Dermis blood vessel endothelial cell (primary cell): ENCODE data around the gene SLC35F2. TPM values are rescaled to one million over a fixed set of nuclear protein-coding genes. Genes with fewer than 3 reads are reported as not detected.

ENCODE experiments used
- total RNA-seq: library from RNA; depleted of rRNA; stranded (reverse); fragments of >200 nt; gene quantifications from 2 replicates; pipeline ENCODE4 v1.2.3, GENCODE V29; 2014

The SLC35F2 gene
- total RNA-seq, 1 donor from 2014 or later: 58.5 TPM

Other genes with a start within 250 kb of the SLC35F2 start
- not detected in 2 replicates for gene SLN, start 146.7 kb downstream of the SLC35F2 start, total RNA-seq
- gene RAB39A, start 69.7 kb upstream of the SLC35F2 start, total RNA-seq: 0.05 and 0.17 TPM in 2 replicates
- gene CUL5, start 150.1 kb upstream of the SLC35F2 start, total RNA-seq: 47.7 and 55.0 TPM in 2 replicates